ENCODE results near the gene SPECC1.

SPECC1 gene

DNA sequence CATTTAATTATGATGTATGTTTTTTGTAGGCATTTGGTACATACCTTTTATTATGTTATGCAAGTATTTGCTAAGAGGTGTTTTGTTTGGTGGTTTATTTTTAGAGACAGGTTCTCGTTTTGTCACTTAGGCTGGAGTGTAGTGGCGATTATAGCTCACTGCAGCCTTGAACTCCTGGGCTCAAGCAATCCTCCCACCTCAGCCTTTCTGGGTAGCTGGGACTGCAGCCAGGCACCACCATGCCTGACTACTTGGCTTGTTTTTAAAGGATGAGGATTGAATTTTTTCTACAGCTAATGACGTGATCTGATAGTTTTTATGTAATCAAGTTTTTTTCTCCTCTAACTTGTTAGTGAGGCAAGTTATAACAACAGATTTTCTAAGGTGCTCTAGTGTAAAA lies 199.6 kb downstream of the SPECC1 start:
- H3K4me3 ChIP-seq (ENCODE audit: low read depth, low read length) = no peak overlapping the region
- no peaks in the 10 kb centered on the region for H3K27me3 ChIP-seq (ENCODE audit: insufficient read depth, low read length)
- peaks cover 4% of the 10 kb centered on the region for H3K9me3 ChIP-seq (ENCODE audit: insufficient read depth, low read depth, low read length)
- H2BK5ac ChIP-seq (ENCODE audit: low read depth, low read length, poor library complexity) = no peak overlapping the region
- H3K79me2 ChIP-seq (ENCODE audit: control insufficient read depth, insufficient read depth, low read length, poor library complexity) = peaks cover 8% of the 10 kb centered on the region
- no CpG with 5 or more reads among the region's 3 CpGs for WGBS (ENCODE audit: extremely low coverage, insufficient coverage, insufficient read length)
- no peak overlapping the region for H3K27ac ChIP-seq (ENCODE audit: low read depth, low read length)
- H4K8ac ChIP-seq (ENCODE audit: low read depth, low read length) = no peak overlapping the region
- H3K79me1 ChIP-seq (ENCODE audit: low read length) = no peaks in the 10 kb centered on the region
- H3K23ac ChIP-seq (ENCODE audit: low read length) = no peak overlapping the region
- no peak overlapping the region for H2AK5ac ChIP-seq (ENCODE audit: low read length)
- H3K36me3 ChIP-seq (ENCODE audit: control insufficient read depth in 1 of 2, insufficient read depth in 2 of 2, low read length in 2 of 2) = peaks cover 25 to 37% of the 10 kb centered on the region in 2 experiments
- H2BK120ac ChIP-seq (ENCODE audit: insufficient read depth, low read length, poor library complexity) = no peak overlapping the region
- no peak overlapping the region for H3K18ac ChIP-seq (ENCODE audit: low read length)
- no peak overlapping the region for H3K14ac ChIP-seq (ENCODE audit: low read length)
- H3K4ac ChIP-seq (ENCODE audit: low read depth, low read length) = no peak overlapping the region
- H2BK12ac ChIP-seq (ENCODE audit: low read length) = no peak overlapping the region
- no peak overlapping the region for H4K91ac ChIP-seq (ENCODE audit: low read depth, low read length)
- no peak for DNase-seq
- peaks cover 2 to 3% of the 10 kb centered on the region in 2 experiments for H3K4me1 ChIP-seq (ENCODE audit: control insufficient read depth in 1 of 2, insufficient read depth in 2 of 2, low read length in 2 of 2)
- no peak overlapping the region for H3K4me2 ChIP-seq (ENCODE audit: low read length)
- no peak overlapping the region for H3K9ac ChIP-seq (ENCODE audit: low read length)
- H4K12ac ChIP-seq (ENCODE audit: low read depth, low read length) = no peak overlapping the region
- H2AFZ ChIP-seq (ENCODE audit: insufficient read depth, low read length, poor library complexity) = no peak overlapping the region

- H3K36me3 ChIP-seq (ENCODE audit: control insufficient read depth in 1 of 2, insufficient read depth in 2 of 2, low read length in 2 of 2) = peaks cover 21 to 28% of the 10 kb centered on the region in 2 experiments
- no peak overlapping the region for H2BK12ac ChIP-seq (ENCODE audit: low read length)
- H3K27me3 ChIP-seq (ENCODE audit: insufficient read depth, low read length) = no peaks in the 10 kb centered on the region
- no peak overlapping the region for H2BK120ac ChIP-seq (ENCODE audit: insufficient read depth, low read length, poor library complexity)
- H4K12ac ChIP-seq (ENCODE audit: low read depth, low read length) = no peak overlapping the region
- peaks cover 6 to 9% of the 10 kb centered on the region in 2 experiments for H3K4me1 ChIP-seq (ENCODE audit: control insufficient read depth in 1 of 2, insufficient read depth in 2 of 2, low read length in 2 of 2)
- no peak overlapping the region for H3K4me2 ChIP-seq (ENCODE audit: low read length)
- peaks cover 10% of the 10 kb centered on the region for H3K79me2 ChIP-seq (ENCODE audit: control insufficient read depth, insufficient read depth, low read length, poor library complexity)
- H3K9ac ChIP-seq (ENCODE audit: low read length) = no peak overlapping the region
- H3K27ac ChIP-seq (ENCODE audit: low read depth, low read length) = no peak overlapping the region
- no peak overlapping the region for H4K91ac ChIP-seq (ENCODE audit: low read depth, low read length)
- DNase-seq = no peak
- H3K23ac ChIP-seq (ENCODE audit: low read length) = no peak overlapping the region
- no peak overlapping the region for H2BK5ac ChIP-seq (ENCODE audit: low read depth, low read length, poor library complexity)
- H3K18ac ChIP-seq (ENCODE audit: low read length) = no peak overlapping the region
- no peak overlapping the region for H2AFZ ChIP-seq (ENCODE audit: insufficient read depth, low read length, poor library complexity)
- WGBS (ENCODE audit: extremely low coverage, insufficient coverage, insufficient read length) = no CpG with 5 or more reads among the region's 4 CpGs
- peaks cover 4% of the 10 kb centered on the region for H3K9me3 ChIP-seq (ENCODE audit: insufficient read depth, low read depth, low read length)
- H2AK5ac ChIP-seq (ENCODE audit: low read length) = no peak overlapping the region
- H3K14ac ChIP-seq (ENCODE audit: low read length) = no peak overlapping the region
- no peak overlapping the region for H4K8ac ChIP-seq (ENCODE audit: low read depth, low read length)
- no peaks in the 10 kb centered on the region for H3K79me1 ChIP-seq (ENCODE audit: low read length)
- H3K4me3 ChIP-seq (ENCODE audit: low read depth, low read length) = no peak overlapping the region
- peak overlapping the region; percentile 60 for H3K4ac ChIP-seq (ENCODE audit: low read depth, low read length)
Measured at GRCh38 chr17:20210180-20210579, 201.0 kb downstream of the SPECC1 start.

GRCh38 chr17:20210614-20211013 lies 201.5 kb downstream of the SPECC1 start:
- no peak for DNase-seq
- Histone ChIP-seq H3K4me1 (ENCODE audit: control insufficient read depth in 1 of 2, insufficient read depth in 2 of 2, low read length in 2 of 2) (peaks cover 6 to 9% of the 10 kb centered on the region in 2 experiments), H3K23ac (ENCODE audit: low read length) (no peak overlapping the region), H3K18ac (ENCODE audit: low read length) (no peak overlapping the region), H2AFZ (ENCODE audit: insufficient read depth, low read length, poor library complexity) (no peak overlapping the region), H3K27me3 (ENCODE audit: insufficient read depth, low read length) (no peaks in the 10 kb centered on the region), H4K12ac (ENCODE audit: low read depth, low read length) (no peak overlapping the region), H3K9me3 (ENCODE audit: insufficient read depth, low read depth, low read length) (peaks cover 4% of the 10 kb centered on the region), H3K27ac (ENCODE audit: low read depth, low read length) (no peak overlapping the region), H3K14ac (ENCODE audit: low read length) (no peak overlapping the region), H3K4me3 (ENCODE audit: low read depth, low read length) (no peak overlapping the region), H2BK5ac (ENCODE audit: low read depth, low read length, poor library complexity) (no peak overlapping the region), H4K91ac (ENCODE audit: low read depth, low read length) (no peak overlapping the region), H2AK5ac (ENCODE audit: low read length) (no peak overlapping the region), H3K4ac (ENCODE audit: low read depth, low read length) (no peak overlapping the region), H3K36me3 (ENCODE audit: control insufficient read depth in 1 of 2, insufficient read depth in 2 of 2, low read length in 2 of 2) (peaks cover 21 to 28% of the 10 kb centered on the region in 2 experiments), H3K79me1 (ENCODE audit: low read length) (no peaks in the 10 kb centered on the region), H2BK12ac (ENCODE audit: low read length) (no peak overlapping the region), H4K8ac (ENCODE audit: low read depth, low read length) (no peak overlapping the region), H3K9ac (ENCODE audit: low read length) (no peak overlapping the region), H3K79me2 (ENCODE audit: control insufficient read depth, insufficient read depth, low read length, poor library complexity) (peaks cover 10% of the 10 kb centered on the region), H3K4me2 (ENCODE audit: low read length) (no peak overlapping the region), H2BK120ac (ENCODE audit: insufficient read depth, low read length, poor library complexity) (no peak overlapping the region)
- WGBS (ENCODE audit: extremely low coverage, insufficient coverage, insufficient read length) = no CpG with 5 or more reads among the region's 8 CpGs

DNA sequence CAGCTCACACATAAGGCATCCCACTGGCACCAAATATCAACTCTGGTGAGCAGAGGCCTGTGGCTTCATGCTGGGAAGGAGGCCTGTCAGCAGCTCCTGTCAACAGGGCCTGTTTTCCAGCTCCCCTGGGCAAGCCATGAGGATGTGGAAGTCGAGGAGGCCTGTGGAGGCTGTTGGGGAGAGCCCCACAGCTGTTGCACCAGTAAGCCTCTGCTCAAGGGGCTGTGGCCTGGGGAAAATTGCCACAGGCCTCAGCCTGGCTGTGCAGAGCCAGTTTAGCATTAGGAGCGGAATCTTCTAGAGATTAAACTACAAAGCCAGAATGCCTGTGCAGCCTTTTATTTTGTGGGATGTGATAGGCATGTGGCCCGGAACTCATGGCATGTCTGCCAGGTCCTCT lies 202.1 kb downstream of the SPECC1 start:
- no peak for DNase-seq

More for the DNA sequence above, 202.1 kb downstream of the SPECC1 start:
- H3K4me2 ChIP-seq (ENCODE audit: low read length) = no peak overlapping the region
- H2BK5ac ChIP-seq (ENCODE audit: low read depth, low read length, poor library complexity) = no peak overlapping the region
- H3K4me3 ChIP-seq (ENCODE audit: low read depth, low read length) = no peak overlapping the region
- peak overlapping the region; percentile 6 for H3K18ac ChIP-seq (ENCODE audit: low read length)
- no peak overlapping the region for H2AFZ ChIP-seq (ENCODE audit: insufficient read depth, low read length, poor library complexity)
- no peak overlapping the region for H3K9ac ChIP-seq (ENCODE audit: low read length)
- peaks cover 4% of the 10 kb centered on the region for H3K9me3 ChIP-seq (ENCODE audit: insufficient read depth, low read depth, low read length)
- peaks cover 21 to 30% of the 10 kb centered on the region in 2 experiments for H3K36me3 ChIP-seq (ENCODE audit: control insufficient read depth in 1 of 2, insufficient read depth in 2 of 2, low read length in 2 of 2)
- WGBS (ENCODE audit: extremely low coverage, insufficient coverage, insufficient read length) = no CpG with 5 or more reads among the region's 3 CpGs
- H4K12ac ChIP-seq (ENCODE audit: low read depth, low read length) = no peak overlapping the region
- H3K4me1 ChIP-seq (ENCODE audit: control insufficient read depth in 1 of 2, insufficient read depth in 2 of 2, low read length in 2 of 2) = peaks cover 8 to 9% of the 10 kb centered on the region in 2 experiments
- H2AK5ac ChIP-seq (ENCODE audit: low read length) = no peak overlapping the region
- no peaks in the 10 kb centered on the region for H3K27me3 ChIP-seq (ENCODE audit: insufficient read depth, low read length)
- peaks cover 10% of the 10 kb centered on the region for H3K79me2 ChIP-seq (ENCODE audit: control insufficient read depth, insufficient read depth, low read length, poor library complexity)
- no peak overlapping the region for H4K8ac ChIP-seq (ENCODE audit: low read depth, low read length)
- peak overlapping the region; percentile 51 for H3K4ac ChIP-seq (ENCODE audit: low read depth, low read length)
- H2BK12ac ChIP-seq (ENCODE audit: low read length) = no peak overlapping the region
- no peak overlapping the region for H4K91ac ChIP-seq (ENCODE audit: low read depth, low read length)
- no peak overlapping the region for H3K14ac ChIP-seq (ENCODE audit: low read length)
- H3K79me1 ChIP-seq (ENCODE audit: low read length) = no peaks in the 10 kb centered on the region
- no peak overlapping the region for H2BK120ac ChIP-seq (ENCODE audit: insufficient read depth, low read length, poor library complexity)
- no peak overlapping the region for H3K27ac ChIP-seq (ENCODE audit: low read depth, low read length)
- H3K23ac ChIP-seq (ENCODE audit: low read length) = no peak overlapping the region

Measured in trophoblast cell (in vitro differentiated cells and primary cell).